B cell (primary cell): Measurements from ENCODE around the gene NFAT5. TPM values are rescaled to one million over a fixed set of nuclear protein-coding genes. Genes with fewer than 3 reads are reported as not detected.

Experiments
- ATAC-seq: fragments of 200-7000 bp; cut with Tn5 transposase; one replicate; pipeline ENCODE4 v1.10.0; 2021; ENCODE audit warnings: low read depth, mild to moderate bottlenecking, moderate number of reproducible peaks, moderate library complexity
- CTCF ChIA-PET: fragments of 350-600 bp; sonication (Branson Sonifier 250); formaldehyde crosslinking; loops from one replicate; lab custom pipeline; 2021; ENCODE audit warnings: antibody characterized with exemption, inconsistent platforms; lab: Charles Lee
- POLR2A ChIA-PET: fragments of 350-600 bp; sonication (Branson Sonifier 250); formaldehyde crosslinking; loops from one replicate; lab custom pipeline; 2021; ENCODE audit warnings: antibody characterized with exemption; lab: Charles Lee
- DNase-seq: peaks from one replicate; pipeline ENCODE4 v3.0.0; 2013
- H2AFZ ChIP-seq: 2 replicates; pipeline ENCODE4 v1.6.1; 2012; ENCODE audit warnings: mild to moderate bottlenecking, low read depth, low read length; ENCODE audit not compliant: insufficient read depth, poor library complexity, severe bottlenecking
- H3K27ac ChIP-seq, 2 donors: 1 replicate in 1 of 2; 2 replicates in 1 of 2; pipeline ENCODE4 v1.5.1; 2012 to 2013; ENCODE audit warnings: low read length in 2 of 2, mild to moderate bottlenecking in 2 of 2, moderate library complexity in 1 of 2
- H3K27me3 ChIP-seq, 4 experiments: fragments of 200-600 bp in 1 of 4; sonication (generic) in 1 of 4; replicated peaks in 1 of 4; 1 replicate in 2 of 4; 2 replicates in 2 of 4; pipeline versions ENCODE4 v1.6.1 to v1.7.0; 2013 to 2016; ENCODE audit warnings: low read length in 3 of 4, mild to moderate bottlenecking in 2 of 4, mixed read lengths in 1 of 4, moderate library complexity in 1 of 4; ENCODE audit not compliant: insufficient read depth in 4 of 4, control insufficient read depth in 3 of 4; ENCODE audit errors: control extremely low read depth in 1 of 4
- H3K36me3 ChIP-seq, 2 experiments: replicated peaks in 1 of 2; 1 replicate in 1 of 2; 2 replicates in 1 of 2; pipeline versions ENCODE4 v1.6.1 to v1.7.1; 2013; ENCODE audit warnings: low read length in 1 of 2; ENCODE audit not compliant: insufficient read depth in 2 of 2, control insufficient read depth in 1 of 2; ENCODE audit errors: control extremely low read depth in 1 of 2, extremely low read depth in 1 of 2
- H3K4me1 ChIP-seq, 2 donors: fragments of 200-600 bp in 1 of 2; sonication (generic) in 1 of 2; 1 replicate in 1 of 2; 2 replicates in 1 of 2; pipeline versions ENCODE4 v1.5.1 to v1.6.1; 2013 to 2017; ENCODE audit warnings: low read length in 2 of 2; ENCODE audit not compliant: control insufficient read depth in 2 of 2, insufficient read depth in 2 of 2
- H3K4me2 ChIP-seq: replicated peaks from 2 replicates; pipeline ENCODE3; 2012; ENCODE audit warnings: mild to moderate bottlenecking, low read depth, low read length; ENCODE audit not compliant: poor library complexity, severe bottlenecking
- H3K4me3 ChIP-seq, 5 experiments: fragments of 200-600 bp in 1 of 5; sonication (generic) in 1 of 5; 1 replicate in 3 of 5; 2 replicates in 2 of 5; pipeline versions ENCODE4 v1.5.1 to v1.7.0; 2011 to 2016; ENCODE audit warnings: low read length in 4 of 5, mild to moderate bottlenecking in 4 of 5, low read depth in 2 of 5, control low read depth in 1 of 5, moderate library complexity in 1 of 5; ENCODE audit not compliant: insufficient read depth in 1 of 5; ENCODE audit errors: control extremely low read depth in 1 of 5, extremely low read depth in 1 of 5
- H3K79me2 ChIP-seq: fragments of 200-600 bp; sonication (generic); one replicate; pipeline ENCODE4 v1.6.0; 2016; ENCODE audit warnings: low read length; ENCODE audit not compliant: control insufficient read depth, insufficient read depth
- H3K9ac ChIP-seq: fragments of 200-600 bp; sonication (generic); 2 replicates; pipeline ENCODE4 v1.6.1; 2017; ENCODE audit warnings: mild to moderate bottlenecking, low read length, moderate library complexity
- H3K9me3 ChIP-seq, 3 donors: one replicate each; pipeline versions ENCODE4 v1.6.1 to v1.7.1; 2013; ENCODE audit warnings: low read length in 2 of 3; ENCODE audit not compliant: control insufficient read depth in 2 of 3, insufficient read depth in 1 of 3; ENCODE audit errors: control extremely low read depth in 1 of 3
- H4K20me1 ChIP-seq: 2 replicates; pipeline ENCODE4 v1.6.0; 2012; ENCODE audit warnings: mild to moderate bottlenecking, low read length; ENCODE audit not compliant: insufficient read depth, control insufficient read depth, poor library complexity, severe bottlenecking
- H3K27ac Mint-ChIP-seq: one replicate; pipeline ENCODE4 v1.8.0; 2021; ENCODE audit warnings: mixed read lengths
- H3K27me3 Mint-ChIP-seq: one replicate; pipeline ENCODE4 v1.8.0; 2021; ENCODE audit warnings: mixed read lengths
- H3K4me1 Mint-ChIP-seq: one replicate; pipeline ENCODE4 v1.8.0; 2021; ENCODE audit warnings: mixed read lengths
- H3K4me3 Mint-ChIP-seq: one replicate; pipeline ENCODE4 v1.8.0; 2021; ENCODE audit warnings: mixed read lengths
- H3K9me3 Mint-ChIP-seq: one replicate; pipeline ENCODE4 v1.8.0; 2022; ENCODE audit warnings: mixed read lengths; ENCODE audit not compliant: insufficient read depth
- EZH2 ChIP-seq: IDR thresholded peaks from 2 replicates; pipeline ENCODE4 v1.6.1; 2012; ENCODE audit warnings: borderline replicate concordance, low read depth, mild to moderate bottlenecking, moderate library complexity, low read length; ENCODE audit not compliant: insufficient read depth, poor library complexity, severe bottlenecking
- WGBS: methylation state at CpG from one replicate; pipeline ENCODE4 v1.1.5; 2013; ENCODE audit warnings: missing lambda C conversion rate; ENCODE audit not compliant: insufficient coverage; 5-methylcytosine and 5-hydroxymethylcytosine counted together
- intact Hi-C: fragments of 100-400 bp; cut with micrococcal nuclease; formaldehyde crosslinking; loops from one replicate; pipeline ENCODE4 v1.10.0; 2022
- polyA plus RNA-seq: library from polyadenylated mRNA; depleted of rRNA; stranded (reverse); fragments of >200 nt; gene quantifications from 2 replicates; pipeline ENCODE4 v1.2.3, GENCODE V29; 2012
- total RNA-seq, 2 donors: library from RNA; stranded (reverse); fragments of 120-200 nt in 1 of 2; gene quantifications; 1 replicate in 1 of 2; 2 replicates in 1 of 2; pipeline versions ENCODE4 v1.2.3 to v1.2.4, GENCODE V29; 2013 to 2022
- TF ChIP-seq, protein P1 (sequence below): fragments of 200-600 bp; IDR thresholded peaks from one replicate; pipeline ENCODE4 v1.8.0; 2022; ENCODE audit warnings: antibody characterized with exemption, mild to moderate bottlenecking

The NFAT5 gene
- total and polyA plus RNA-seq, 2 donors (not counting 1 experiment from before 2014, with no cell fraction given): 6.3 to 50.0 TPM

DNA sequence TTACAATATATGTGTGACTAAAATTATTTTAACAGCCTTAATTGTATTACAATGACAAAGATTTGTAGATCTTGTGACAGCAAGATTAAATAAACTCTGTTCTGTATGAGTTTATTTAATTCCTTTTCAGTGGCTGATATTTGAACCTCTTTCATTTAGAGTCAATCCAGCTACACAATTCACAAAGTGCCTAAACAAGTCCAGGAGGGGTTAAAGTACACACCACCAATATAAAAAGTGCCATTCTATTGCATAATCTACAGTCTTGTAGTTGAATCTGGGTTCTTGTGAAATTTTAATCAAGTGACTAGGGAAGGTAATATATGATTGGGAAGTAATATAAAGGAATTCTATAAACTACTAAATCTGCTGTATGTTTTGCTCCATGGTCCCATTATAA is 3.9 kb upstream of the NFAT5 start:
- POLR2A ChIA-PET: no interaction called here

DNA sequence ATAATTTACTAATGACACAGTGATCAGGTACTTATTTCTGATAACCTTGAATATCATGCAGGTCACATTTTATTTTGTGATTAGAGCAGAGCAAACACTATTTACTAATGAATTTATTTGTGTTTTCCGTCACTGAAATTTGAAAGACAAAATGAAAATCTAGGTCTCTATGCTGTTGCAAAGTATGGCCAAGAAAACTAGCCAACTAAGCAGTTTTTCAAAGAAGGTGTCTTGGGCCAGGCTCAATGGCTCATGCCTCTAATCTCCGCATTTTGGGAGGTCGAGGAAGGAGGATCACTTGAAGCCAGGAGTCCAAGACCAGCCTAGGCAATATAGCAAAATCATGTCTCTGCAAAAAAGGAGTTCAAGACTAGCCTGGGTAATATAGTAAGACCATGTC is 3.0 kb upstream of the NFAT5 start:
- H3K4me3 Mint-ChIP-seq: no peak overlapping the region
- intact Hi-C loops: loop anchor here (10.0 kb wide), 1 partner anchor 378 kb away; the partner anchor contains the start of gene SNTB2
- CTCF ChIA-PET: no interaction called here

More for the DNA sequence above, 3.9 kb upstream of the NFAT5 start:
- Histone ChIP-seq H3K9me3 (no peaks in the 10 kb centered on the region), H2AFZ (no peak overlapping the region), H3K79me2 (peaks cover 11% of the 10 kb centered on the region), H3K36me3 (no peaks in the 10 kb centered on the region), H4K20me1 (no peaks in the 10 kb centered on the region), H3K4me3 (no peak overlapping the region), H3K9ac (no peak overlapping the region), H3K27ac (no peak overlapping the region), H3K4me1 (peaks cover 14 to 19% of the 10 kb centered on the region in 2 donors), H3K4me2 (no peak overlapping the region), H3K27me3 (no peaks in the 10 kb centered on the region)
- CTCF ChIA-PET: no interaction called here
- Mint-ChIP-seq H3K4me3 (no peak overlapping the region), H3K27ac (no peak overlapping the region), H3K27me3 (no peaks in the 10 kb centered on the region), H3K9me3 (no peaks in the 10 kb centered on the region), H3K4me1 (peaks cover 26% of the 10 kb centered on the region)
- intact Hi-C loops: loop anchor here (10.0 kb wide), 1 partner anchor 377 kb away; the partner anchor contains the start of gene SNTB2
- TF ChIP-seq EZH2: no peak
- DNase-seq: no peak
- no peak for ATAC-seq

More for the DNA sequence above, 3.0 kb upstream of the NFAT5 start:
- Histone ChIP-seq H3K4me2 (no peak overlapping the region), H3K9me3 (no peaks in the 10 kb centered on the region), H3K79me2 (peaks cover 20% of the 10 kb centered on the region), H3K4me1 (peaks cover 23 to 28% of the 10 kb centered on the region in 2 donors), H2AFZ (no peak overlapping the region), H3K36me3 (no peaks in the 10 kb centered on the region), H4K20me1 (no peaks in the 10 kb centered on the region), H3K27me3 (no peaks in the 10 kb centered on the region), H3K9ac (no peak overlapping the region), H3K27ac (no peak overlapping the region), H3K4me3 (no peak overlapping the region)
- WGBS: no CpG with 5 or more reads among the region's 3 CpGs
- no peak for TF ChIP-seq EZH2
- TF ChIP-seq, protein P1, sequence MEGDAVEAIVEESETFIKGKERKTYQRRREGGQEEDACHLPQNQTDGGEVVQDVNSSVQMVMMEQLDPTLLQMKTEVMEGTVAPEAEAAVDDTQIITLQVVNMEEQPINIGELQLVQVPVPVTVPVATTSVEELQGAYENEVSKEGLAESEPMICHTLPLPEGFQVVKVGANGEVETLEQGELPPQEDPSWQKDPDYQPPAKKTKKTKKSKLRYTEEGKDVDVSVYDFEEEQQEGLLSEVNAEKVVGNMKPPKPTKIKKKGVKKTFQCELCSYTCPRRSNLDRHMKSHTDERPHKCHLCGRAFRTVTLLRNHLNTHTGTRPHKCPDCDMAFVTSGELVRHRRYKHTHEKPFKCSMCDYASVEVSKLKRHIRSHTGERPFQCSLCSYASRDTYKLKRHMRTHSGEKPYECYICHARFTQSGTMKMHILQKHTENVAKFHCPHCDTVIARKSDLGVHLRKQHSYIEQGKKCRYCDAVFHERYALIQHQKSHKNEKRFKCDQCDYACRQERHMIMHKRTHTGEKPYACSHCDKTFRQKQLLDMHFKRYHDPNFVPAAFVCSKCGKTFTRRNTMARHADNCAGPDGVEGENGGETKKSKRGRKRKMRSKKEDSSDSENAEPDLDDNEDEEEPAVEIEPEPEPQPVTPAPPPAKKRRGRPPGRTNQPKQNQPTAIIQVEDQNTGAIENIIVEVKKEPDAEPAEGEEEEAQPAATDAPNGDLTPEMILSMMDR: no peak
- DNase-seq (no peak), ATAC-seq (no peak)
- POLR2A ChIA-PET: no interaction called here
- Mint-ChIP-seq H3K4me1 (peaks cover 35% of the 10 kb centered on the region), H3K27me3 (no peaks in the 10 kb centered on the region), H3K27ac (no peak overlapping the region), H3K9me3 (no peaks in the 10 kb centered on the region)
